Naive B cell (primary cell): ENCODE data around the gene QRICH2. TPM values are rescaled to one million over a fixed set of nuclear protein-coding genes. Genes with fewer than 3 reads are reported as not detected.
"Not testable (repeated sequence)": the region's sequence is repeated elsewhere in the genome, so short reads cannot be mapped to it uniquely, and the experiment has no call there.

ENCODE experiments used
- ATAC-seq, 2 donors: fragments of 150-1000 bp; cut with Tn5 transposase; 2 replicates each; pipeline ENCODE4 v1.10.0; 2021; ENCODE audit warnings: low read depth in 2 of 2, mild to moderate bottlenecking in 2 of 2, moderate library complexity in 2 of 2
- DNase-seq: peaks from one replicate; pipeline ENCODE4 v3.0.0; 2022
- H3K27ac Mint-ChIP-seq, 6 donors: one replicate each; pipeline ENCODE4 v1.8.0; 2020 to 2022; ENCODE audit warnings: mild to moderate bottlenecking in 6 of 6, mixed read lengths in 6 of 6, moderate library complexity in 5 of 6, inconsistent platforms in 2 of 6
- H3K27me3 Mint-ChIP-seq, 3 donors: one replicate each; pipeline ENCODE4 v1.8.0; 2021 to 2022; ENCODE audit warnings: mixed read lengths in 3 of 3, mild to moderate bottlenecking in 1 of 3
- H3K36me3 Mint-ChIP-seq, 2 donors: one replicate each; pipeline ENCODE4 v1.8.0; 2020 to 2022; ENCODE audit warnings: mixed read lengths in 2 of 2, inconsistent platforms in 1 of 2, mild to moderate bottlenecking in 1 of 2
- H3K4me1 Mint-ChIP-seq, 3 donors: one replicate each; pipeline ENCODE4 v1.8.0; 2020 to 2022; ENCODE audit warnings: mixed read lengths in 3 of 3, inconsistent platforms in 1 of 3, mild to moderate bottlenecking in 1 of 3, moderate library complexity in 1 of 3
- H3K4me3 Mint-ChIP-seq, 8 donors: one replicate each; pipeline ENCODE4 v1.8.0; 2020 to 2022; ENCODE audit warnings: mild to moderate bottlenecking in 8 of 8, mixed read lengths in 8 of 8, moderate library complexity in 8 of 8, inconsistent platforms in 2 of 8
- H3K9me3 Mint-ChIP-seq, 7 donors: one replicate each; pipeline ENCODE4 v1.8.0; 2020 to 2022; ENCODE audit warnings: mixed read lengths in 7 of 7, mild to moderate bottlenecking in 5 of 7, inconsistent platforms in 2 of 7, moderate library complexity in 1 of 7
- polyA plus RNA-seq, 6 donors: library from polyadenylated mRNA; unstranded; fragments of 300-500 nt; fragmentation: Illumina TruSeq; gene quantifications; one replicate each; pipeline ENCODE4 v1.2.3, GENCODE V29; 2021; ENCODE audit warnings: low read depth in 6 of 6

QRICH2 gene
- polyA plus RNA-seq, 6 donors from 2014 or later, result 0.20 to 0.38 TPM; not detected in 4

DNA sequence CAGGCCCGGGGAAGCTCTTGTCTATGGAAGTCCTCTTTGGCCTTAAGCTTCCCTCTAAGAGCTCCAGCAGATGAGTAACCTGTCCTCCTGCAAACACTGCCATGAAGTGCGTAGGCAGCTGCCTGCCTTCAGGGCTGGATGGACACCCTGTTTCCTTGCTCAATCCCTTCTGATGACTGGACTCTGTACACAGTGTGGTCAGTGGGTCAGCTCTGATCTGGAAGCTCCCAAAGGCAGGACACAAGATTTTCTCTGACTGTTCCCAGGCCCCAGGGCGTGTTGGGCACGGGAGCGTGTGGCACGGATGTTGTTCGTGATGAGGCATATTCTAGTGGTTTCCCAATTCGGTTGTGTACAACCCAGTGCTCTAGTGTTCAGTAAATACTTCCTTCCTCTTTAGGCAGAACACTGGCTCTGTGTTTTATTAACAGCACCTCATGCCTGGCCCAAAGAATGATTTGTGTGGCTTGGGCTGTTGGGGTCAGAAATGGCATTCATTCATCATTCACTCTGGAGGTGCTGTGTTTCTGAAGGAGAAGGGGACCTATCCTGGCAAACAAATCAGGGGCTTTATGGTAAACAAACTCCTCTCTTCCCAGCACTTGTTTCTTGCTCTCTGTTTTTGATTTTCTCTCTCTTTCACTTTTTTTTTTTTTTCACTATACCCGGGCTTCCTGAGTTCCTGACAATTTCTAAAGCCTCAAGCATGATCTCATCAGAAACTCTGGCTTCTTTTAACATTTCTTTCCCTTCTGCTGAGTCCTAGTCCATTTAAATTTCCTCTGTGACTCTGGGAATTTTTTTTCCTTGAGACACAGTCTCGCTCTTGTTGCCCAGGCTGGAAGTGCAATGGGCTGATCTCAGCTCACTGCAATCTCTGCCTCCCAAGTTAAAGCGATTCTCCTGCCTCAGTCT lies 55.8 kb downstream of the QRICH2 start:
- Mint-ChIP-seq H3K4me1 (peaks cover 20 to 40% (median 20%) of the 10 kb centered on the region in 3 donors), H3K9me3 (peaks cover 0 to 3% (median 0%) of the 10 kb centered on the region in 7 donors), H3K4me3 (peak overlapping the region; percentile 3 to 91 (median 86)), H3K36me3 (no peaks in the 10 kb centered on the region), H3K27me3 (no peaks in the 10 kb centered on the region), H3K27ac (peak overlapping the region; percentile 74 to 95 (median 91))
- ATAC-seq (peak; percentile 99), DNase-seq (peak; percentile 56)

DNA sequence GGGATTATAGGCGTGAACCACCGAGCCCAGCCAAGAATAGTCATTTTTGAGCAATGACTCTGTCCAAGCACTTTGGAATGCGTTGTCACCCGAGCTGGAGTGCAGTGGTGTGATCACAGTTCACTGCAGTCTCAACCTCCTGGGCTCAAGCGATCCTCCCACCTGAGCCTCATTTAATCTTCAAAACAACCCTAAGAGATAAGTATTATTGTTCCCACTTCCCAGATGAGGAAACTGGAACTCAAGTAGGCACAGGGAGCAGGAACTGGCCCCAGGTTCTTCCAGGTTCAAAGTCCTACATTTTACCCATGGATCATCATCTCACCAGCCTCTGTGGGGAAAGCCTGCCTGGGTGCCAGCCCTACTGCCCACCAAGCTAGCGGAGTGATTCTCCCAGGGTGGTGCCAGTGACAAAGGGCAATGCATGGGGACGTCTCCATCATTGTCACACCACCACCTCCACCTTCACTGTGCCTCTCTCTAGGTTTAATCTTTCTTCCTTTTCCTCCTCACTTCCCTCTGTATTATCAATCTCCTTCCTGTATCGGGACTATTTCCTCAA lies 56.5 kb downstream of the QRICH2 start:
- peak overlapping the region in 7 of 8 donors; percentile 73 to 91 (median 87) for H3K4me3 Mint-ChIP-seq
- peaks cover 18 to 41% (median 21%) of the 10 kb centered on the region in 3 donors for H3K4me1 Mint-ChIP-seq
- H3K27me3 Mint-ChIP-seq, result peaks cover 0 to under 1% (median 0%) of the 10 kb centered on the region in 3 donors
- DNase-seq (no peak), ATAC-seq (peak in 1 of 2 donors; percentile 5)
- H3K27ac Mint-ChIP-seq, result peak overlapping the region in 5 of 6 donors; percentile 74 to 95 (median 91)
- no peaks in the 10 kb centered on the region for H3K36me3 Mint-ChIP-seq
- H3K9me3 Mint-ChIP-seq, result peaks cover 0 to 3% (median 0%) of the 10 kb centered on the region in 7 donors

DNA sequence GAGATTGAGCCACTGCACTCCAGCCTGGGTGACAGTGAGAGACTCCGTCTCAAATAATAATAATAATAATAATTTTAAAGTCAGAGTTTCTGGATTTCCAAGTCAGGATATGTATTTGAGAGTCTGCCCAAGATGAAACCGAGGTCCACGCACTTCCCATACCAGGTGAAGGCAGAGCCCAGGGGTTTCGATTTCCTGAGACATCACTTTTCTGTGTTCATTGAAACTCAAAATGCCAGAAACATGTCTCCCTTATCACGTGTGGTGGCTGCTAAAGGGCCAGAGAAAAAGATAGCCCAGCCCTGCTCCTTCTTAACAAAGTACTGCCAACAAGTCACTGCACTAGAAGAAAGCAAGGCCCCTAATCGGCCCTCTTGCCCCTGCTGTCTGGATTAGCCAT lies 57.9 kb downstream of the QRICH2 start:
- DNase-seq (no peak), ATAC-seq (no peak)
- Mint-ChIP-seq H3K36me3 (no peaks in the 10 kb centered on the region), H3K9me3 (peaks cover 0 to 3% (median 0%) of the 10 kb centered on the region in 7 donors), H3K27me3 (peaks cover 0 to 3% (median 1%) of the 10 kb centered on the region in 3 donors), H3K27ac (peak overlapping the region in 2 of 6 donors; percentile 69 to 70), H3K4me1 (peaks cover 21 to 38% (median 29%) of the 10 kb centered on the region in 3 donors), H3K4me3 (no peak overlapping the region)

DNA sequence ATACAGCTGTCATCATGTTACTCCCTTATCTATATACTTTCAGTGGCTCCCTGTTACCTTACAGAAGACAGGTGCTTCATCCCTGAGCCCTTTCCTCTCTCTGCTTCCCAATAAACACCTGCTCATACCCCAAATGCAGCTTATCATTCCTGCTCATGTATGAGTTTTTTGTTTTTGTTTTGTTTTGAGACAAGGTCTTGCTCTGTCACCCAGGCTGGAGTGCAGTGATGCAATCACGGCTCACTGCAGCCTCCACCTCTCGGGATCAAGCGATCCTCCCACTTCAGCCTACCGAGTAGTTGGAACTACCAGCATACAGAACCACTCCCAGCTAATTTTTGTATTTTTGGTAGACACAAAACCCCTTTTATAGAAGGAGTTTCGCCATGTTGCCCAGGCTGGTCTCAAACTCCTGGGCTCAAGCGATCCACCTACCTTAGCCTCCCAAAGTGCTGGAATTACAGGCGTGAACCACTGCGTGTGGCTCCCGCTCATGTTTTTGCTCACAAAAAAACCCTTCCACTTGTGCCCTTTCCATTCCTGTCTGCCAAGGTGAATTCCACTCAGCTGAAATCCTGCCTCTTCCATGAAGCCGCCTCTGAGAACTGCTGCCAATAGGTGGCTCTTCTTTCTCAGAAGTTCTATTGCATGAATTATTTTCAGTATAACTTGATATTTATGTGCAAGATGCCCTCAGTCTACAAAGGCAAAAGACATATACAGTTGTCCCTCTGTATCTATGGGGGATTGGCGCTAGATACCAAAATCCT lies 59.9 kb downstream of the QRICH2 start:
- H3K36me3 Mint-ChIP-seq, result no peaks in the 10 kb centered on the region
- peaks cover 21 to 36% (median 29%) of the 10 kb centered on the region in 3 donors for H3K4me1 Mint-ChIP-seq
- no peak for ATAC-seq
- no peak for DNase-seq
- peaks cover 9 to 18% (median 16%) of the 10 kb centered on the region in 3 donors for H3K27me3 Mint-ChIP-seq
- H3K4me3 Mint-ChIP-seq, result no peak overlapping the region
- peak overlapping the region in 1 of 6 donors; percentile 46 for H3K27ac Mint-ChIP-seq
- peaks cover 0 to 3% (median 0%) of the 10 kb centered on the region in 7 donors for H3K9me3 Mint-ChIP-seq

DNA sequence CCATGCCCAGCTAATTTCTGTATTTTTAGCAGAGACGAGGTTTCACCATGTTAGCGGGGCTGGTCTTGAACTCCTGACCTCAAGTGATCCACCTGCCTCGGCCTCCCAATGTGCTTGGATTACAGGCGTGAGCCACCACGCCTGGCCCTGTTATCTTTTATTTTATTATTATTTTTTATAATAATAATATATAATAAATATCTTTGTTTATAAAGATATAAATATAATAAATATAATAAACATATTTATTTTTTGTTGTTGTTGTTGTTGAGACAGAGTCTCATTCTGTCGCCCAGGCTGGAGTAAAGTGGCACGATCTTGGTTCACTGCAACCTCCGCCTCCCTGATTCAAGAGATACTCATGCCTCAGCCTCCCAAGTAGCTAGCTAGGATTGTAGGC lies 60.8 kb downstream of the QRICH2 start:
- no peak overlapping the region for H3K4me3 Mint-ChIP-seq

DNA sequence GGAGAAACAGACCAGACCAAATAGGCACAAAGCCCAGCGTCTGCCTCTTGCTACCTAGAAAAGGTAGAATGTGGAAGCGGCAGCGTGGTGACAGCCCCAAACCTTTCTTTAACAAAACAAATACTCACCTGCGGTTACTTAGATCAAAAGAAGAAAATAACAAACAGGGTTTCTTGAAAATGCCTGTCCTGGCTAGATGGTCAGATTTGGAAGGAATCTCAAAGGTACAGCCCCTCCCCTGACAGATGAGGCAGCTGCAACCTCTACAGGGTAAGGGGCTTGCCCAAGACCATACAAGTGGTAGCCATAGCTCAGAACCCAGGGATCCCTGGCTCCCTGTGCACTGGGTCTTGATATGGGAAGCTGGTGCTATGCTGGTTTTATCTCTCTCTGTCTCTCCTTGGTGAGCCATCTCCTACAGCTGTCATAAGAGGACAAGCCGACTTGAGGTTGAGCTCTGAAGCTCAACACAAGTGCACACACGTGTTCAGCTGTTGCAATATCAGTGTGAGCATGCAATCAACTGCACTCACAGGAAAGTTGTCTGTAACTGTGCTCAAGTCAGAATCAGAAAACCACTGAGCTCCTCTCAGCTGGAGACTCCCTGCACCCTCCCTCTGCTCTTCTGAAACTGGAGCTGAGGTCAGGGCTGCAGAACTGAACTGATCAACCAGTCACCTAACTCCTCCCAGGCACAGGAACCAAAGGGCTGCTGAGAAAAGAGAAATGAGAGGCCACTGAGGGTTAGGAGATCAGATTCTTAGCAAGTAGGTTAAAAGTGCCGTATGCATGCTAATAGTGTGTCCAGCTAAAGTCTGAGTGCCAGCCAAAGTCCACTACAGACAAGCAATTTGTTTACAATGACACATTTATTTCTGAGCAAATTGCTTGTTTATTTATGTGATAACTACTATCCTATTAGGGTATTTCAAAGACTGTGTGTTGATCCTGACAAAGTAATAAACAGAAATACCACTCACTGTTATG lies 61.7 kb downstream of the QRICH2 start:
- Mint-ChIP-seq H3K4me1 (peaks cover 8 to 22% (median 16%) of the 10 kb centered on the region in 3 donors), H3K9me3 (no peaks in the 10 kb centered on the region), H3K36me3 (no peaks in the 10 kb centered on the region), H3K4me3 (peak overlapping the region in 2 of 8 donors; percentile 9 to 47), H3K27ac (peak overlapping the region in 1 of 6 donors; percentile 83), H3K27me3 (peaks cover 24 to 36% (median 26%) of the 10 kb centered on the region in 3 donors)
- peak; percentile 17 for DNase-seq
- peak; percentile 78 to 88 for ATAC-seq

More for the DNA sequence above, 60.8 kb downstream of the QRICH2 start:
- peaks cover 18 to 27% (median 25%) of the 10 kb centered on the region in 3 donors for H3K27me3 Mint-ChIP-seq
- H3K36me3 Mint-ChIP-seq, result no peaks in the 10 kb centered on the region
- DNase-seq (no peak), ATAC-seq (no peak)
- peaks cover 0 to 3% (median 0%) of the 10 kb centered on the region in 7 donors for H3K9me3 Mint-ChIP-seq
- H3K27ac Mint-ChIP-seq, result peak overlapping the region in 1 of 6 donors; percentile 61
- H3K4me1 Mint-ChIP-seq, result peaks cover 17 to 27% (median 21%) of the 10 kb centered on the region in 3 donors

DNA sequence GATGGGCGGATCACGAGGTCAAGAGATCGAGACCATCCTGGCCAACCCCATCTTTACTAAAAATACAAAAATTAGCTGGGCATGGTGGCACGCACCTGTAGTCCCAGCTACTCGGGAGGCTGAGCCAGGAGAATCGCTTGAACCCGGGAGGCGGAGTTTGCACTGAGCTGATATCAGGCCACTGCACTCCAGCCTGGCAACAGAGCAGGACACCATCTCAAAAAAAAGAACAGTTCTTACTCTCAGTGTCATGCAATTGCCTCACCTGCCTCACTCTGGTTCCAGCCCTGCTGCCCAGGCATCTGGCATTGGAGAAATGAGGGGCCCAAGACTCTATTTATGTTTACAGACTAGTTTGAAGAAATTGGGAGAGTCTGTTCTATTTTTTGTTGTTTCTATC lies 63.4 kb downstream of the QRICH2 start:
- not testable (repeated sequence) for H3K27ac Mint-ChIP-seq, H3K36me3 Mint-ChIP-seq, DNase-seq, H3K9me3 Mint-ChIP-seq, ATAC-seq
- H3K4me3 Mint-ChIP-seq, result peak overlapping the region in 1 of 8 donors; percentile 43
- H3K4me1 Mint-ChIP-seq, result peaks cover 15 to 25% (median 21%) of the 10 kb centered on the region in 3 donors
- H3K27me3 Mint-ChIP-seq, result peaks cover 32 to 43% (median 33%) of the 10 kb centered on the region in 3 donors

DNA sequence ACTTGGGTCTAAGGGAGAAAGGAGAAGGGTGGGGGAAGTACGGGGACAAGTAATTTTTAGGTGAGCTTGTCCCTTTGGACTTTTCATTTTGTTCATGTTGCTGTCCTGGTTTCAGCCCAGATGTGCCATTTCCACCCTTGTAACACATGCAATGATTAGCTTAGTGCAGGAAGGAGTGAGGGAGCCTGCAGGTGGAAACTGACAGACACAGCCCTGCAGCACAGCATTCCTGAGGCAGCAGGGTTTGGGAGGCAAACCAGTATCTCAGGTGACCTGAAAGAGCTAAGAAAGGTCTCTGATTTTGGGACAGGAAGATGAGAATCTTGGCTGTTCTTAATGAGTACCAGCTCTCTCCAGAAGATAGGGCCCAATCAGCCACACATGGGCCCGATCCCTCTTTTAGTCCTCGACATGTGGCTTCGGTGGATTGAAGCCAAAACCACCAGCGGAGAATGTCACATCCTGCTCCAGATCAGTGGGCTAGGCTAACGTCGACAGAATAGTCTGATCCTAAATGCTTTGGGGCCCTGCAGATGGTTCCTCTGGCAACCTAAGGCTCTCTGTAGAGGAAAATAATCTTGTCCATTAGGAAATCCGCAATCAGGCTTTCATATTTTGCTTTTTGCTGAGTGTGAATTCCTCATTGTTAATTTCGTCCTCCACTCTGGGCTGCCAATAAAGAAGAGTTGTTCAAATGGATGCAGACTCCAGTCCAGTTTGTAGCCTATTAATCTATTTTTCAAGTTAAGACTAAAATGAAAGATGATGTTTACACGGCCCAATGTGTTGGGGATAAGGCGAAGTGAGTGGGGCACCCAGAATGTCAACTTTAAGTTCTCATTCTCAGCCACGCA lies 64.0 kb downstream of the QRICH2 start:
- DNase-seq (no peak), ATAC-seq (no peak)
- Mint-ChIP-seq H3K27ac (no peak overlapping the region), H3K9me3 (no peaks in the 10 kb centered on the region), H3K4me3 (peak overlapping the region in 2 of 8 donors; percentile 43 to 62), H3K4me1 (peaks cover 15 to 27% (median 21%) of the 10 kb centered on the region in 3 donors), H3K36me3 (no peaks in the 10 kb centered on the region), H3K27me3 (peaks cover 32 to 43% (median 36%) of the 10 kb centered on the region in 3 donors)

DNA sequence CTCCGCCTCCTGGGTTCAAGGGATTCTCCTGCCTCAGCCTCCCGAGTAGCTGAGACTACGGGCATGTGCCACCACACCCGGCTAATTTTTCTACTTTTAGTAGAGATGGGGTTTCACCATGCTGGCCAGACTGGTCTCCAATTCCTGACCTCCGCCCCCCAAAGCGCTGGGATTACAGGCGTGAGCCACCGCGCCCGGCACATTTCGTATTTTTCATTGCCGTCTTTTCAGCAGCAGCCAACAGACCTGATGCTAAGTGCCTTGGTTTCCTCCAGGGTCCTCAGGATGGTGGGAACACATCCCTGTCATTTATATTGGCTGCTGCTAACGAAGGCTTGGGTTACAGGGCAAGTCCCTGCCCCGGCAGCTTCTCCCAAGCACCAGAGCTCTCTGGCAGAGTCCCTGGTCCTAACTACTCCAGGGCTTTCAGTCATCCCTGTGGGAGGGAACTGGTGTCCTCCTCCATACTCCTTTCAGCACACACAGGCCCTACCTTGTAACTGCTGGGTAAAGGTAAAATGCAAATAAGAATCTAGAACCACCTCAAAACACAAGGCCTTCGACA lies 66.3 kb downstream of the QRICH2 start:
- Mint-ChIP-seq H3K9me3 (peaks cover 0 to under 1% (median 0%) of the 10 kb centered on the region in 7 donors), H3K27me3 (peaks cover 32 to 48% (median 36%) of the 10 kb centered on the region in 3 donors), H3K36me3 (no peaks in the 10 kb centered on the region), H3K4me3 (peak overlapping the region; percentile 55 to 94 (median 88)), H3K27ac (no peak overlapping the region), H3K4me1 (peaks cover 15 to 24% (median 21%) of the 10 kb centered on the region in 3 donors)
- ATAC-seq, result no peak
- DNase-seq, result no peak

DNA sequence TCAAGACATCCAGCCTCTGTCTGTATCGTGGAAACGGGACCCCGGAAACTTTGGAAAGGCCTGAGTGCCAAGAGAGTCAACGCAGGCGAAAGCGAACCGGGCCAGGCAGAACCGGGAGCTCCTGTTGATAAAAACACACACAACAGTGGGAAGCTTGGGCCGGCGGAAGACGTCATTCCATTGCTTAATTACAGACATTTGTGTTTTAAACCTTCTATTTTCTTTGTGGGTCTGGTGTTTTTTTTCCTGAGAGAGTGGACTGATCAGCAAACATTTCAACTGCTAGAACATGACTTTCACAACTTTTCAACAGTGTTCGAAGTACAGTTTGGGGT lies 66.9 kb downstream of the QRICH2 start:
- ATAC-seq (no peak), DNase-seq (no peak)
- no peaks in the 10 kb centered on the region for H3K36me3 Mint-ChIP-seq
- H3K27me3 Mint-ChIP-seq, result peaks cover 32 to 48% (median 33%) of the 10 kb centered on the region in 3 donors
- peaks cover 0 to 3% (median 0%) of the 10 kb centered on the region in 7 donors for H3K9me3 Mint-ChIP-seq
- peaks cover 9 to 18% (median 16%) of the 10 kb centered on the region in 3 donors for H3K4me1 Mint-ChIP-seq
- peak overlapping the region; percentile 84 to 94 (median 88) for H3K4me3 Mint-ChIP-seq
- H3K27ac Mint-ChIP-seq, result peak overlapping the region in 5 of 6 donors; percentile 52 to 93 (median 81)
